Measurements from ENCODE around the gene DKK2.
A peak's percentile ranks its signal among the peaks of the same experiment; 100 is the strongest.
"Not testable (repeated sequence)": the region's sequence is repeated elsewhere in the genome, so short reads cannot be mapped to it uniquely, and the experiment has no call there.

The DKK2 gene

DNA sequence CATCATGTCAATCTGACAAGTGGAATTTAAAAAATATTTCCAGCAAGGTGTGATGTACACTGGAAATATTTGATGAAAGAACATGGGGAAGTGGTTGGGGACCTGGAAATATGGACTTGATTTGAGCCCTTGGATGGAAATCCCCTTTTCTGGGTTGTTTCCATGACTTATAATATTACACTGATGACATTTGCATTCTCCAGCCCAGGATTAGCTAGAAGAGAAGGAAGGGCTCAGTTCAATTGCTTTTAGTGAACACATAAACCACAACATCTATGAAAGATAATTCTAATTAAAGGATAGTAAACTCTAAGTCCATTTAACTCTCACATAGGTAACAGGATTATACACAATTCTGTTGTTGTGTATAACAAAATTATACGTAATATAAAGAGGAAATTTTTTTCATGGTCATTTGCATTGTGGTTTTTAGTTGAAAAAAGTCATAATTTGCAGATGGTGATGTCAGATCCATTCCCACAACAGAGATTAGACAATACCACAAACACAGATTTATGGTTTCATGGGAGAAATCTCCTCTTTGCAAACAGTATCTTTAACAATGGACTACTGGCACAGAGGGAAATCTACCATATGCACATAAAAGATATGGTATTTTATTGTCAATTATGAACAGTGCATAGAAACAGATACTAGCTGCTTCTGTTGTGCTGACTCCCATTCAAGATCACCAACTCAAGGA lies 126.5 kb downstream of the DKK2 start:
- no peak for DNase-seq (ENCODE audit: low read depth)

DNA sequence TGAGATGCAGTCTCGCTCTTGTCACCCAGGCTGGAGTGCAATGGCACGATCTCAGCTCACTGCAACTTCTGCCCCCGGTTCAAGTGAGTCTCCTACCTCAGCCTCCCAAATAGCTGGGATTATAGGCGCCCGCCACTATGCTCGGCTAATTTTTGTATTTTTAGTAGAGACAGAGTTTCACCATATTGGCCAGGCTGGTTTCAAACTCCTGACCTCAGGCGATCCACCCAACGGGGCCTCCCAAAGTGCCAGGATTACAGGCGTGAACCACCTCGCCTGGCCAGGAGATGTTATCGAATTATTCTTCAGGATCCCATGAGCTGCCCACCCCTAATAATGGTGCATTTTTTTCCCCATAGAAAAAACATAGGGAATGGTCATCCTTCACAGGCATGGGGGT lies 128.1 kb downstream of the DKK2 start:
- DNase-seq (ENCODE audit: low read depth) = not testable (repeated sequence)

- DNase-seq (ENCODE audit: low read depth) = no peak
These were observed 128.9 kb downstream of the DKK2 start for GRCh38 chr4:106907216-106907615.

- DNase-seq (ENCODE audit: low read depth) = no peak
These were observed 129.4 kb downstream of the DKK2 start for GRCh38 chr4:106906728-106907127.

DNA sequence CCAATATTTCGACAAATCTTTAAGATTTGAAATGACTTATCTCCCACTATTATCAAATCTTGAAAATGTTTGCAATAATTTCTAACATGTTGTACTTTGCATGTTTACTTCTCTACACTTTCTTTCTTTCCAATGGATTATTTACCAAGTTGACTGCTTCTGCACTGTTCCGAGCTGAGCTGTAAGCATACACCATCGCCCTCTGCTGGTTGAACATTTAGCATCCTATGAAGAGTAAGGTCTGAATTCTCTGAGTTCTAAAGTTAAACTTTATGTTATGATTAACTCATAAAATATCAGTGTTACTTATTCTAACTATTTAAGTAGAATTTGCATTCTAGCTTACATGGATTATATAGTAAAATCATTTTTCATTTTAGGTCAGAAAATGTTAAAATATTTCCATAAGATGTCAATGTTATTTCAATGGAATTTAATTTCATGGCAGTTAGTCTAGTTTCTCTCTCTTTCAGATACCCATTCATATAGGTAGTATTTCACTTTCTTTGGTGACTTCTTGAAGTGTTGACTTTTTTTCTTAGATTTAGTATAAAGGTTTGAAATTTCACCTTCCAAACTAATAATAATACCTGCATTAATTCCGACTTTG lies 137.4 kb downstream of the DKK2 start:
- DNase-seq (ENCODE audit: low read depth) = peak; percentile 14

DNA sequence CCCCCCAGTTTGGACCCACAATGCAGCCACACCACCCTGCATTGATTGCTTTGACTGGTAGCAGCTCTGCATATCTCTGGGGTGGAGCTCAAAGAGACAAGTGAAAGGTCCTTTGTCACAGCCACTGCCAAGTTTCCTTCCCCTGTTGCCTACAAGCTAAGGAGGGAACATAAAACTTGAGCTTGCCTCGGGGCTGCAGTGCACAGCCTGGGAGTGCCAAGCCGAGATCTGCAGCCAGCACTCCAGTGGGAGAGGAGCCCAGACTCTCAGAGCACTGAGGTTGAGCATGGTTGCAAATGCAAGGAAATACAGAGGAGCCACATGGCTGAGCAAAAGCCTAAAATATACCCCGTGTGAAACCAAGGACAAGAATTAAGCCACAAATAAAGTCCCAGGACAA lies 142.2 kb downstream of the DKK2 start:
- no peak for DNase-seq (ENCODE audit: low read depth)

- DNase-seq (ENCODE audit: low read depth) = no peak
These were observed 142.7 kb downstream of the DKK2 start for GRCh38 chr4:106893395-106893881.

- no peak for DNase-seq (ENCODE audit: low read depth)
These were observed 143.3 kb downstream of the DKK2 start for GRCh38 chr4:106892786-106893185.

DNA sequence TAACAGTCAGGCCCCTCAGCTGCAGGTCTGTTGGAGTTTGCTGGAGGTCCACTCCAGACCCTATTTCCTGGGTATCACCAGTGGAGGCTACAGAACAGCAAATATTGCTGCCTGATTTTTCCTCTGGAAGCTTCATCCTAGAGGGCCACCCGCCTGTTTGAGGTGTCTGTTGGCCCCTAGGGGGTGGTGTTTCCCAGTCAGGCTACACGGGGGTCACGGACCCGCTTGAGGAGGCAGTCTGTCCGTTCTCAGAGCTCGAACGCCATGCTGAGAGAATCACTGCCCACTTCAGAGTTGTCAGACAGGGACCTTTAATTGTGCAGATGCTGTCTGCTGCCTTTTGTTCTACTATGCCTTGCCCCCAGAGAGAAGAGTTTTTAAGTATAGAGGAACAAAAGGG lies 160.8 kb downstream of the DKK2 start:
- DNase-seq (ENCODE audit: low read depth) = no peak

Data from CMK (cell line).